ENCODE results near the gene MICAL1.

Gene MICAL1

DNA sequence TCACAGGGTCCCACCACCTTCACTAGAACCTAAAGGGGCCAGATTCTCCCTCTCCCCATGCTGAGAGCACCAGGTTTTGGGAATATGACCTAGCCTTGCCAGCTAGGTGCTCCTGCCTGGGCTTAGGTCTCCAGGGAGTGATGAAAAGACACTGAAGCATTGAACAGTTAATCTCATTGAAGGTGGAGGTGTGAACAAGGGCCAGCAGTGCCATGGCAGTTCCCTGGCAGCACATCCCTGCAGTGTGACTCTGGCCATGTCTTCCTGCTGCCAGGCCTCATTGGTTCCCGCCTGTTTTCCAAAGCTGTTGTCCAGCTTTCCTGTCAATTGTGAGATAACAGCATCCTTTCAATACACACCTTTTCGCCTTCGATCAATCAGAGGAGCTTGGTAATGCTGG is 26.1 kb downstream of the MICAL1 start:
- TF ChIP-seq, protein P1, sequence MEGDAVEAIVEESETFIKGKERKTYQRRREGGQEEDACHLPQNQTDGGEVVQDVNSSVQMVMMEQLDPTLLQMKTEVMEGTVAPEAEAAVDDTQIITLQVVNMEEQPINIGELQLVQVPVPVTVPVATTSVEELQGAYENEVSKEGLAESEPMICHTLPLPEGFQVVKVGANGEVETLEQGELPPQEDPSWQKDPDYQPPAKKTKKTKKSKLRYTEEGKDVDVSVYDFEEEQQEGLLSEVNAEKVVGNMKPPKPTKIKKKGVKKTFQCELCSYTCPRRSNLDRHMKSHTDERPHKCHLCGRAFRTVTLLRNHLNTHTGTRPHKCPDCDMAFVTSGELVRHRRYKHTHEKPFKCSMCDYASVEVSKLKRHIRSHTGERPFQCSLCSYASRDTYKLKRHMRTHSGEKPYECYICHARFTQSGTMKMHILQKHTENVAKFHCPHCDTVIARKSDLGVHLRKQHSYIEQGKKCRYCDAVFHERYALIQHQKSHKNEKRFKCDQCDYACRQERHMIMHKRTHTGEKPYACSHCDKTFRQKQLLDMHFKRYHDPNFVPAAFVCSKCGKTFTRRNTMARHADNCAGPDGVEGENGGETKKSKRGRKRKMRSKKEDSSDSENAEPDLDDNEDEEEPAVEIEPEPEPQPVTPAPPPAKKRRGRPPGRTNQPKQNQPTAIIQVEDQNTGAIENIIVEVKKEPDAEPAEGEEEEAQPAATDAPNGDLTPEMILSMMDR (conservative IDR thresholded peaks at IDR 0.05; ENCODE audit: low read depth, low read length), result no peak
- Histone ChIP-seq H3K36me3 (ENCODE audit: insufficient read depth) (no peaks in the 10 kb centered on the region), H3K79me2 (ENCODE audit: insufficient read depth, low read depth) (no peaks in the 10 kb centered on the region), H3K4me3 (IDR thresholded peaks at IDR 0.05; ENCODE audit: insufficient read depth, low read depth, low read length) (no peak overlapping the region), H4K20me1 (ENCODE audit: insufficient read depth) (no peaks in the 10 kb centered on the region), H3K9ac (no peak overlapping the region), H3K4me2 (no peak overlapping the region), H3K4me1 (ENCODE audit: low read depth, poor library complexity, severe bottlenecking) (no peaks in the 10 kb centered on the region), H3K27me3 (ENCODE audit: insufficient read depth, low read depth) (no peaks in the 10 kb centered on the region), H3K27ac (no peak overlapping the region), H2AFZ (ENCODE audit: low read depth) (no peak overlapping the region)

DNA sequence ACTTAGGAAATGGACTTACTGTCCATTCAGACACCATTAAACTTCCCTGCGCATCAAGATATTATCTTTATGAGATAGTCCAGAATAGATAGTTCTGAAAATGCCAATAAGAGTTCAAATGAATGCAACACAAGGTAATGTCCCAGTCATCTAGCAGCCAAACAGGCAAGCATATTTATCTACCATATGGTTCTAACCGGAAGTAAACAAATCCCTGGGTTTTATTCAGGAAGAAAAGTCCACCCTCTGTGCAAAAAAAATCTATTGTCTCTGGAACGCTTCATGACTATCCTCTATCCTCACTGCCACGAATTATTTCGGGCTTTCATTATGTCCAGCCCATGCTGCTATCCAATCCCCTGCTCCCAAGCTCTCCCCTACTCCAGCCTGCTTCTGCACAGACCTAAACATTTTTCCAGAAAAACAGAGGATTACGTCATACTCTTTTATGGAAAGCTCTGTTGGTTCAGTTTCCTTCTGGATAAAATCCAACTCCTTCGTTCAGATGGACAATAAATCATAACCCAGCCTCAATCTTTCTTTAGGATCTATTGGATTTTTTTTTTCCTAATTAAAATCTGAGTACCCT is 26.6 kb downstream of the MICAL1 start:
- no peaks in the 10 kb centered on the region for H3K79me2 ChIP-seq (ENCODE audit: insufficient read depth, low read depth)
- H3K9ac ChIP-seq, result no peak overlapping the region
- TF ChIP-seq, protein P1 (conservative IDR thresholded peaks at IDR 0.05; ENCODE audit: low read depth, low read length), result no peak
- no peak overlapping the region for H2AFZ ChIP-seq (ENCODE audit: low read depth)
- no peaks in the 10 kb centered on the region for H3K36me3 ChIP-seq (ENCODE audit: insufficient read depth)
- no peak overlapping the region for H3K4me2 ChIP-seq
- H4K20me1 ChIP-seq (ENCODE audit: insufficient read depth), result no peaks in the 10 kb centered on the region
- no peaks in the 10 kb centered on the region for H3K27me3 ChIP-seq (ENCODE audit: insufficient read depth, low read depth)
- no peaks in the 10 kb centered on the region for H3K4me1 ChIP-seq (ENCODE audit: low read depth, poor library complexity, severe bottlenecking)
- H3K4me3 ChIP-seq (IDR thresholded peaks at IDR 0.05; ENCODE audit: insufficient read depth, low read depth, low read length), result no peak overlapping the region
- no peak overlapping the region for H3K27ac ChIP-seq

DNA sequence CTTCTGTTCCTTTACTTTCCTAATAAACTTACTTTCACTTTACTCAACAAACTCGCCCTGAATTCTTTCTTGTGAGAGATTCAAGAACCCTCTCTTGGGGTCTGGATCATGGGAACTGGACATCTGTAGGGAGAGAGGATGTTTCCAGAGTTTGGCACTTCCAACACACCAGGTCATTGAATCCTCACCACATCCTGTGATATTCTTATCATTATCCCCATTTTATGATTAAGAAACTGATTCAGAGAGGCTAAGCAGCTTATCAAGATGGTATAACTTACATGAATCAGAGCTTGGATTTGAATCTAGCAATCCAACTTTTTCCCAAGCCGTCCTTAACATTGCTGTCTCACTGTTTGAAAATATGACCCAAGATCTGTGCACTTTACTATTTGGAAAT is 30.6 kb downstream of the MICAL1 start:
- no peak overlapping the region for H3K9ac ChIP-seq
- H3K79me2 ChIP-seq (ENCODE audit: insufficient read depth, low read depth), result no peaks in the 10 kb centered on the region
- H3K27me3 ChIP-seq (ENCODE audit: insufficient read depth, low read depth), result no peaks in the 10 kb centered on the region
- TF ChIP-seq, protein P1 (conservative IDR thresholded peaks at IDR 0.05; ENCODE audit: low read depth, low read length), result no peak
- H3K27ac ChIP-seq, result no peak overlapping the region
- no peaks in the 10 kb centered on the region for H4K20me1 ChIP-seq (ENCODE audit: insufficient read depth)
- H3K4me3 ChIP-seq (IDR thresholded peaks at IDR 0.05; ENCODE audit: insufficient read depth, low read depth, low read length), result no peak overlapping the region
- H2AFZ ChIP-seq (ENCODE audit: low read depth), result no peak overlapping the region
- H3K4me1 ChIP-seq (ENCODE audit: low read depth, poor library complexity, severe bottlenecking), result no peaks in the 10 kb centered on the region
- no peaks in the 10 kb centered on the region for H3K36me3 ChIP-seq (ENCODE audit: insufficient read depth)
- no peak overlapping the region for H3K4me2 ChIP-seq

DNA sequence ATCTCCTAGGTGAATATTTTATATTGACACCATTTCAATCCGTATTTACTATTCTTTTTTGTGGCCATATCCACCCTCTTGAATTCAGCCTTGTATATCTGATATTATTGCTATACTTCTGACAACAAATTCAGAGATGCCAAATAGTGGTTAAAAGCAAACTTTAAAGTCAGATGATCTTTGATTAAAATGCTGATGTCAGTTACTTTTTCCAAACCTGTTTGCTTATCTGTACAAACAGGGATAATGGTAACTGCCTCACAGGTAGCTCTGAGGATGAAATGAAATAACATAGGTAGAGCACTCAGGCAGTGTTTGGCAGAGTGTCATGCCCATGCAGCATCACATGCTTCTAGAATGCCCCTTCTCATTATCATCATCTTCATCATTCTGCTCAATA is 34.4 kb downstream of the MICAL1 start:
- Histone ChIP-seq H4K20me1 (ENCODE audit: insufficient read depth) (no peaks in the 10 kb centered on the region), H3K27me3 (ENCODE audit: insufficient read depth, low read depth) (no peaks in the 10 kb centered on the region), H3K79me2 (ENCODE audit: insufficient read depth, low read depth) (no peaks in the 10 kb centered on the region), H3K36me3 (ENCODE audit: insufficient read depth) (no peaks in the 10 kb centered on the region), H3K9ac (no peak overlapping the region), H3K27ac (no peak overlapping the region), H3K4me1 (ENCODE audit: low read depth, poor library complexity, severe bottlenecking) (no peaks in the 10 kb centered on the region), H3K4me3 (IDR thresholded peaks at IDR 0.05; ENCODE audit: insufficient read depth, low read depth, low read length) (no peak overlapping the region), H2AFZ (ENCODE audit: low read depth) (no peak overlapping the region), H3K4me2 (no peak overlapping the region)
- TF ChIP-seq, protein P1 (conservative IDR thresholded peaks at IDR 0.05; ENCODE audit: low read depth, low read length), result no peak
